Measurements from ENCODE around the gene FAM98B.

The FAM98B gene

DNA sequence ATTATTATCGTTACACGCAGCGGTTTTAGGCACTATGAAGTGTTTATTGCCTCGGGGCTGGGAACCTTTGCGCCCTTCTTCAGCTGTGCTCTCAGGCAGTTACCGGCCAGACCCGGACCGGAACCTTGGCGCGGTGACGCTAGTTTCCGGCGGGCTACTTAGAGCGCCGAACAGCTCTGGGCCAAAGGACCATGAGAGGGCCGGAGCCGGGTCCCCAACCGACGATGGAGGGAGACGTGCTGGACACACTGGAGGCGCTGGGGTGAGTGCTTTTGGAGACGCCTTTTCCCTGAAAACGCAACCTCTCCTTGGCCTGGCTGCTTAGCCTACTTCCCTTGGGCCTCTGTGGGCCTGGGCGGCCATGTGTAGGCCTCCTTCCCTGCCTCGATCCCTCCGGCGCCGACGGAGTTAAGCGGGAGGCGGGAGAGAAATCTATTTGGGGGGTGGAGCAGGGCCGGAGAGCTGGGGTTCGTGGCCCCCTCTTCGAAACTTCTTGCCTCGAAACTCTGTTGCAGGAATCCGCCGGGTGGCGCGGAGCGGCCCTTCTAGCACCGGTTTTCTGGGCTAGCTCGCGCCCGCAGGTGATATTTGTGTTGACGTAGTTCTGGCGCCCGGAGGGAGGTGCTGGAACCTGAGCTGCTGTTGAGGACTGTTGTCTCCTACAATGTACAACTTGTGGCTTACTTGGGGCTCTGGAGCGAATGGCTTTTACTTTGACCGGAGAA is at the start of gene FAM98B (continued):
- TF ChIP-seq ZBTB48 (tag by site-specific recombination; IDR thresholded peaks at IDR 0.05) (peak; percentile 89), ZNF639 (tag by site-specific recombination; IDR thresholded peaks at IDR 0.05) (peak; percentile 78), ZNF140 (tag by site-specific recombination; IDR thresholded peaks at IDR 0.05) (no peak), ZSCAN5A (tag by site-specific recombination; IDR thresholded peaks at IDR 0.05) (peak; percentile 71; the same call in 1 of the 2 replicates), ZNF24 (tag by site-specific recombination; IDR thresholded peaks at IDR 0.05) (peak; percentile 66; the same call in 1 of the 2 replicates), ZNF23 (tag by site-specific recombination; IDR thresholded peaks at IDR 0.05; ENCODE audit: borderline replicate concordance) (no peak), SP3 (tag by site-specific recombination; IDR thresholded peaks at IDR 0.05) (peak; percentile 53), ZIC2 (tag by site-specific recombination; IDR thresholded peaks at IDR 0.05) (no peak), ZNF513 (tag by site-specific recombination; IDR thresholded peaks at IDR 0.05) (peak; percentile 50; the same call in 1 of the 2 replicates), ZNF423 (tag by site-specific recombination; IDR thresholded peaks at IDR 0.05) (no peak), ZNF341 (tag by site-specific recombination; IDR thresholded peaks at IDR 0.05; ENCODE audit: low read depth) (peak; percentile 97), ZNF274 (IDR thresholded peaks at IDR 0.05; ENCODE audit: low read length) (no peak), ZNF274 (tag by site-specific recombination; IDR thresholded peaks at IDR 0.05; ENCODE audit: borderline replicate concordance) (no peak), ZEB2 (tag by site-specific recombination; IDR thresholded peaks at IDR 0.05) (0 out of 2 replicates have a peak, but pooled peaks have one; percentile 19), ZNF2 (tag by site-specific recombination; IDR thresholded peaks at IDR 0.05) (peak; percentile 68; the same call in 1 of the 2 replicates), ZNF121 (tag by site-specific recombination; IDR thresholded peaks at IDR 0.05) (peak; percentile 63; the same call in 1 of the 2 replicates), ZXDB (tag by site-specific recombination; IDR thresholded peaks at IDR 0.05) (peak; percentile 91), ZNF132 (tag by site-specific recombination; IDR thresholded peaks at IDR 0.05; ENCODE audit: borderline replicate concordance) (no peak), ZSCAN23 (tag by site-specific recombination; IDR thresholded peaks at IDR 0.05) (0 out of 2 replicates have a peak, but pooled peaks have one; percentile 70), CTCF (tag by site-specific recombination; IDR thresholded peaks at IDR 0.05) (peak; percentile 62; the same call in 1 of the 2 replicates), ZNF629 (tag by site-specific recombination; IDR thresholded peaks at IDR 0.05) (peak; percentile 45; the same call in 1 of the 2 replicates), ZNF501 (tag by site-specific recombination; IDR thresholded peaks at IDR 0.05) (peak; percentile 93), ZNF660 (tag by site-specific recombination; IDR thresholded peaks at IDR 0.05) (peak; percentile 96), ZNF843 (tag by site-specific recombination; IDR thresholded peaks at IDR 0.05) (peak; percentile 54; the same call in 1 of the 2 replicates), KLF17 (tag by site-specific recombination; IDR thresholded peaks at IDR 0.05) (peak; percentile 64; the same call in 1 of the 2 replicates), ZBTB17 (tag by site-specific recombination; IDR thresholded peaks at IDR 0.05) (peak; percentile 77), ZNF555 (tag by site-specific recombination; conservative IDR thresholded peaks at IDR 0.05) (no peak), ZNF335 (tag by site-specific recombination; conservative IDR thresholded peaks at IDR 0.05) (peak; percentile 94), BCL11A (tag by site-specific recombination; IDR thresholded peaks at IDR 0.05; ENCODE audit: low read depth) (0 out of 2 replicates have a peak, but pooled peaks have one; percentile 42), ZNF114 (tag by site-specific recombination; IDR thresholded peaks at IDR 0.05) (no peak), ZSCAN4 (tag by site-specific recombination; IDR thresholded peaks at IDR 0.05) (0 out of 2 replicates have a peak, but pooled peaks have one; percentile 10)
